IPS-18c (cell line): ENCODE data around the gene MSMP.
A peak's percentile ranks its signal among the peaks of the same experiment; 100 is the strongest.

ENCODE experiments used
- H3K4me3 ChIP-seq: 2 replicates; pipeline ENCODE4 v1.7.0; 2013; ENCODE audit warnings: low read depth, mild to moderate bottlenecking, low read length, moderate library complexity; ENCODE audit not compliant: insufficient read depth
- H3K9me3 ChIP-seq: one replicate; pipeline ENCODE4 v1.6.1; 2013; ENCODE audit warnings: mild to moderate bottlenecking, low read length, moderate library complexity; ENCODE audit not compliant: control insufficient read depth, insufficient read depth

MSMP gene

GRCh38 chr9:35753466-35753865 lies 610 bp downstream of the MSMP start:
- Histone ChIP-seq H3K9me3 (no peaks in the 10 kb centered on the region), H3K4me3 (no peak overlapping the region)

- H3K9me3 ChIP-seq, result no peaks in the 10 kb centered on the region
- peak overlapping the region; percentile 94 for H3K4me3 ChIP-seq
Observed at GRCh38 chr9:35750256-35750531, 3.9 kb downstream of the MSMP start.

GRCh38 chr9:35749515-35750255 lies 4.4 kb downstream of the MSMP start:
- H3K9me3 ChIP-seq, result no peaks in the 10 kb centered on the region
- H3K4me3 ChIP-seq, result peak overlapping the region; percentile 94

DNA sequence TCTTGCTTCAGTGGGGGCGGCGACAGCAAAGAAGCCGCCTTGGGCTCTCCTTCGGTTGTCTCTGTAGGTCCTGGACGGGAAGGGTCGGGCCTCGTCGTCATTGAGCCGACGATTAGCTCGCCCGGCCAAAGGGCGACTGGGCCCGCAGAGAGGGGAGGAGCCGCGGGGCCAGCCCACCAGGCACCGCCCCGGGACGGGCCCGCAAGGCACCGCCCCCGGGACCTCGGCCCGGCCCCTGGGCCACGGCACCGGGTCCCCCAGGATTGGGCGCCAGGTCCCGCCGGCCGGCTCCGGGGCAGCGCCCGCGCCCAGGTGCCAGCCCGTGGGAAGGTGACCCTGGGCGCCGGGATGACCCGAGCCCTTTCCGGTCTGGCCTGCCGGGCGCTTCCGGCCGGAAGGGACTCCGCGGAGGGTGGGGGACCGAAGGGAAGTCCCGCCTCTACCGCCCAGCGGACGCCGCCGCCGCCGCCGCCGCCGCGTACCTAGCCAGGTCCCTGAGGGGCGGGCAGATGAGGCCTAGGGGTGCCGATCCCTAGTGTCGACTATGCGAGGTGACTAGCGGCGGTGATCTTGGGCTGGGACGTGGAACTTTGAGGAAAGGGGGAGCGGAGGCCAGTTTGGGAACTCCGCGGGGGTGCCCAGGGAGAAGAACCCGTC lies 5.1 kb downstream of the MSMP start, which contains the start of the genes GBA2 and RGP1:
GBA2 (minus strand) TSS at position 371 of the 657 bp plus-strand sequence. CDS start 524 bp downstream, outside the sequence.
RGP1 (plus strand) TSS at position 430 of the 657 bp plus-strand sequence. CDS start 469 bp downstream, outside the sequence.
- Histone ChIP-seq H3K4me3 (peak within 1 kb of the TSS; percentile 94), H3K9me3 (no peaks in the 10 kb centered on the region)

- H3K9me3 ChIP-seq, result no peaks in the 10 kb centered on the region
- peak overlapping the region; percentile 94 for H3K4me3 ChIP-seq
Observed at GRCh38 chr9:35748242-35748857, 5.7 kb downstream of the MSMP start.

GRCh38 chr9:35746583-35746982 lies 7.5 kb downstream of the MSMP start:
- H3K4me3 ChIP-seq, result peak overlapping the region; percentile 94

GRCh38 chr9:35745569-35745968 lies 8.5 kb downstream of the MSMP start:
- Histone ChIP-seq H3K9me3 (no peaks in the 10 kb centered on the region), H3K4me3 (no peak overlapping the region)

More at GRCh38 chr9:35746583-35746982, 7.5 kb downstream of the MSMP start:
- H3K9me3 ChIP-seq, result no peaks in the 10 kb centered on the region

DNA sequence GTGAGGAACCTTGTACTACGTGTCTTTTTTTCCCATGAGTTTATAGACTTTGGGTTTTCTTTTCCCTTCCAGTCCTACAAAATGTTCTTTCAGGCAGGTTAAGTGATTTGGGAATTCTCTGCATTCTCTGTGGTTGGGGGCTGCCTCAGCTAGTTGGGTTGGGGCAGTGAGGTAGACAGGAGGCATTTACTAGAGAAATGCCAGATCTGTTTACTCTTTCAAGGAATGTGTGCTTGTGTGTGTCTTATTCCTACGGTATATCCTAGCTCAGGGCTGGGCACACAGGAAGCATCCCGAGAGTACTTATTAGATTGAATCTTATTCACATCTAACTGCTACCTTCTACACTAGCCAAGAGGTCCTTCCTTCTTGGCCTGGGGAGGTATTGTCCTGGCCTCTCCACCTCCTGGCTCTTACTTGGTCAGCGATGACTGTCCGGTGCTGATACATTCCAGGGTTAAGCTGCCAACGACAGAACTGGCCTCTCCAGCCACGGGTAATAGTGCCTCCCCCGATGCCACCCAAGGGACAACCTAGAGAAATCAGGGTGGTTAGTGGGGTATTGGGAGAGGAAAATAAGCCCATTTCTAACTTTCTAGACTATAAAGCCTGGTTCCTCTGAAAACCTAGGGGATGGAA lies 10.1 kb downstream of the MSMP start:
- Histone ChIP-seq H3K4me3 (no peak overlapping the region), H3K9me3 (no peaks in the 10 kb centered on the region)

DNA sequence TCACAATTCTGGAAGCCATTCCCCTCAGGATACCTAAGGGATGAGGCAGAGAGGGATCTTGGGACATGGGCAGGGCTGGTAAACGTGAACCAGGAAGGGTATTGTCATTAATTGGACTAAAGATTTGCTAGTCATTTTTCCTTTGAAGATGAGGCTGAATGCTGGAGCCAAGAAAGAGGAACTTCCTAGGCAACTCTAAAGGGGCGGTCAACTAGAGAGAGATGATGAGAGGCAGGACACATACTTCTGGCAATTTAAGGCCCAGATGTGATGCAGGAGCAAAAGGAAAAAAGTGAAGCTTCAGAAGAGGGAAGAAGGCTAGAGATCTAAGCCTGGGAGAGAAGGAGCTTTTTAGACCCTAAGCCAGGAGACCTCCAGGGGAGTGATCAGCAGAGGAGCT lies 10.6 kb downstream of the MSMP start:
- Histone ChIP-seq H3K4me3 (no peak overlapping the region), H3K9me3 (no peaks in the 10 kb centered on the region)

DNA sequence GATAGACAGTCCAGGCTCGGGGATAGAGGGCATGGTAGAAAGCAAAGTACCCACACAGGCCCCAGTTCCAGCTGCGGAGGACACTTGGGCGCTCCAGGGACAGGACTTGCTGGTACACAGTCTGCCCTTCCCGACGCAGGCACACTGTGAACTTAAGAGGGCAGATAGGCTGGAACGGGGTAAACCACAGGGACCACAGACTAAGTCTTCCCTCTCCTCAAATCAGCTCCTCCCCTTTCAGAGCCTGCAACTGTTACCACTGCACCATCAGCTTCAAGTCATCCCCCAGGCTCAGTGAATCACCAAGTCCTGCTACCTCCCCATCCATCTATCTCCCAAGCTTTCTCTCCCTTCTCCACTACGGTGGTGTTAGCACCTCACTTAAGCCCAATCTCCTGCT lies 12.3 kb downstream of the MSMP start:
- Histone ChIP-seq H3K9me3 (no peaks in the 10 kb centered on the region), H3K4me3 (no peak overlapping the region)

- Histone ChIP-seq H3K4me3 (no peak overlapping the region), H3K9me3 (no peaks in the 10 kb centered on the region)
Observed at GRCh38 chr9:35740243-35740642, 13.8 kb downstream of the MSMP start.

DNA sequence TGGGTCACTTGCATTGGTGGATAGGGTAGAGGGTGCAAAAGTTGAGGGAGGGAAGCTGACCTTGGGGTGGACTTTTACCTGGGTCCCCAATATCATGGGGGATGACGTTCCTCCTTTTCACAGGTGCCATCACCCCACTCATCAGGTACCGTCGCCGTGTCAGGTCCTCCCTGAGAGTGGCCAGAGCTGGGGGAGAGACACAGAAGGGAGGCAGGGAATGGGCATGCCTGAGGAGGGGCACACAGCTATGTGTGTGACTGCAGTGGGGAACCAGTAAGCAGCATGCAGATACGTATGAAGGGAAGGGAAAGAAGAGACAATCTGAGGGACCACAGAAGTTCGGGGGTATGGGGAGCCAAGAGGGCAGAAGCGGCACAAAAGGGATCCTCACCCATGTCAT lies 15.2 kb downstream of the MSMP start:
- H3K9me3 ChIP-seq, result no peaks in the 10 kb centered on the region
- no peak overlapping the region for H3K4me3 ChIP-seq

DNA sequence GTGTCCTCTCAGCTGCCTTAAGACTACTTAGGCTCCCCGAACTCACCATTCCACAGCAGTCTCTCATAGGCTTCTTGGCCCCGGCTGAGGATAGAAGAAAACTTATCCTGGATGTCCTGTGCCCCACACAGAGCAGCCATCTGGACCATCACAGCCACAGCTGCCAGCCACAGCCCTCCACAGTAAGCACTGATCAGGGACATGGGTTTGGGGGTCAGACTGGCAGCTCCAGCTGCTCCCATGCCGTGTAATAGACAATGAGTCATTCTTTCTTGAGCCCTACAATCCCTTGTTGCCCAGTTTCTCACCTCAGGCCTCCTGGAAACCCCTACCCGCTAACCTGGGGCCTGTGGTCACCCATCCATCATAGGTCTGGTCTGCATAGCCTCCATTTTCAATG lies 15.9 kb downstream of the MSMP start:
- Histone ChIP-seq H3K4me3 (no peak overlapping the region), H3K9me3 (no peaks in the 10 kb centered on the region)

- no peaks in the 10 kb centered on the region for H3K9me3 ChIP-seq
- H3K4me3 ChIP-seq, result no peak overlapping the region
Observed at GRCh38 chr9:35737143-35737542, 16.9 kb downstream of the MSMP start.

- Histone ChIP-seq H3K4me3 (no peak overlapping the region), H3K9me3 (no peaks in the 10 kb centered on the region)
Observed at GRCh38 chr9:35736201-35736633, 17.9 kb downstream of the MSMP start.

DNA sequence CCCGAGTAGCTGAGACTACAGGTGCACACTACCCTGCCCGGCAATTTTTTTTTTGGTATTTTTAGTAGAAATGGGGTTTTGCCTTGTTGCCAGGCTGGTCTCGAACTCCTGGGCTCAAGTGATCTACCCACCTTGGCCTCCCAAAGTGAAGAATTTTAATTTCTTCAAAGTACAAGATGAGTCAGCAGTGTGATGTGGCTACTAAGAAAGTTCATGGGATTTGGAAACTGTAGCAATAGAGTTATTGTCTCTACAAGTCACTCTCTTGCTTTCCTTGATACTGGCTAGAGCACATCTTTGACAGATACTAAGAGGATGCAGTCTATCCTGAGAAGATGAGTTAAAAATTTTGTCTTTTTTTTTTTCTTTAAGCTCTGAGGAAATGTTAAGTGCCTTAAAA lies 20.0 kb downstream of the MSMP start:
- Histone ChIP-seq H3K9me3 (no peaks in the 10 kb centered on the region), H3K4me3 (no peak overlapping the region)

DNA sequence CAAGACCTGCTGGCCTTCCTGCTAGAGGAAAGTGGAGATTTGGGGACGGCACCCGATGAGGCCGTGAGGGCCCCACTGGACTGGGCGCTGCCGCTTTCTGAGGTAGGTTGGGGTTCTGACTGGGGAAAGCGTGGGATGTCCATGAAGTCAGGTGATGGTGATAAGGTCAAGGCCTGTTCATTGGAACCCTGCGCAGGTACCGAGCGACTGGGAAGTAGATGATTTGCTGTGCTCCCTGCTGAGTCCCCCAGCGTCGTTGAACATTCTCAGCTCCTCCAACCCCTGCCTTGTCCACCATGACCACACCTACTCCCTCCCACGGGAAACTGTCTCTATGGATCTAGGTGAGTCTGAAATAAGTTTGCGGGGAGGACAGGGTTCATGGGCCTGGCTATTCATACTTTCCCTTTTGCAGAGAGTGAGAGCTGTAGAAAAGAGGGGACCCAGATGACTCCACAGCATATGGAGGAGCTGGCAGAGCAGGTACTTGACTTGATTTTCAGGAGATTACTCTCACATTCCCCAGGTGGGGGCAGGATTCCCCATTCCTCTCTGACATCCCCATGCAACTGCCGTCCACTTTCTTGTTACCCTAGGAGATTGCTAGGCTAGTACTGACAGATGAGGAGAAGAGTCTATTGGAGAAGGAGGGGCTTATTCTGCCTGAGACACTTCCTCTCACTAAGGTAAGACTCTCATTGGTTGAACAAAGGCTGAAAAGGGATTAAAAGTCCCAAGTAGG lies 21.1 kb downstream of the MSMP start:
- Histone ChIP-seq H3K4me3 (peak overlapping the region; percentile 90), H3K9me3 (no peaks in the 10 kb centered on the region)
